Thyroid gland (tissue), 4 donors: ENCODE data around the gene XYLB.

Experiments
- CTCF ChIP-seq, 6 experiments: fragments of 200-600 bp in 3 of 6; fragments of 450-650 bp in 3 of 6; sonication (generic) in 3 of 6; IDR thresholded peaks; one replicate each; pipeline ENCODE4 v1.5.1; 2016 to 2019; ENCODE audit warnings: antibody characterized with exemption in 6 of 6, mild to moderate bottlenecking in 2 of 6, inconsistent platforms in 1 of 6, moderate library complexity in 1 of 6
- POLR2A ChIP-seq, 2 donors: fragments of 450-650 bp; IDR thresholded peaks; one replicate each; pipeline ENCODE4 v1.6.1; 2017; ENCODE audit warnings: antibody characterized with exemption in 2 of 2, mild to moderate bottlenecking in 2 of 2, moderate library complexity in 1 of 2

- no peak for TF ChIP-seq CTCF (IDR thresholded peaks at IDR 0.05)
- TF ChIP-seq POLR2A (IDR thresholded peaks at IDR 0.05), result no peak
Observed at GRCh38 chr3:38314764-38315487, 31.7 kb upstream of the XYLB start.
